AG09309 (cell line): Measurements from ENCODE around the gene PGLYRP1.

ENCODE experiments used
- DNase-seq: peaks from one replicate; pipeline ENCODE4 v3.0.0-alpha.2; 2010; ENCODE audit warnings: low read depth
- H3K4me3 ChIP-seq: 2 replicates; pipeline ENCODE4 v1.5.1; 2011; ENCODE audit warnings: mild to moderate bottlenecking, low read depth, low read length, moderate library complexity; ENCODE audit not compliant: control insufficient read depth
- CTCF ChIP-seq: IDR thresholded peaks from 2 replicates; pipeline ENCODE4 v1.5.1; 2011; ENCODE audit warnings: mild to moderate bottlenecking, low read depth, low read length, inconsistent platforms; ENCODE audit not compliant: insufficient read depth, control insufficient read depth; ENCODE audit errors: missing control alignments

Gene PGLYRP1

DNA sequence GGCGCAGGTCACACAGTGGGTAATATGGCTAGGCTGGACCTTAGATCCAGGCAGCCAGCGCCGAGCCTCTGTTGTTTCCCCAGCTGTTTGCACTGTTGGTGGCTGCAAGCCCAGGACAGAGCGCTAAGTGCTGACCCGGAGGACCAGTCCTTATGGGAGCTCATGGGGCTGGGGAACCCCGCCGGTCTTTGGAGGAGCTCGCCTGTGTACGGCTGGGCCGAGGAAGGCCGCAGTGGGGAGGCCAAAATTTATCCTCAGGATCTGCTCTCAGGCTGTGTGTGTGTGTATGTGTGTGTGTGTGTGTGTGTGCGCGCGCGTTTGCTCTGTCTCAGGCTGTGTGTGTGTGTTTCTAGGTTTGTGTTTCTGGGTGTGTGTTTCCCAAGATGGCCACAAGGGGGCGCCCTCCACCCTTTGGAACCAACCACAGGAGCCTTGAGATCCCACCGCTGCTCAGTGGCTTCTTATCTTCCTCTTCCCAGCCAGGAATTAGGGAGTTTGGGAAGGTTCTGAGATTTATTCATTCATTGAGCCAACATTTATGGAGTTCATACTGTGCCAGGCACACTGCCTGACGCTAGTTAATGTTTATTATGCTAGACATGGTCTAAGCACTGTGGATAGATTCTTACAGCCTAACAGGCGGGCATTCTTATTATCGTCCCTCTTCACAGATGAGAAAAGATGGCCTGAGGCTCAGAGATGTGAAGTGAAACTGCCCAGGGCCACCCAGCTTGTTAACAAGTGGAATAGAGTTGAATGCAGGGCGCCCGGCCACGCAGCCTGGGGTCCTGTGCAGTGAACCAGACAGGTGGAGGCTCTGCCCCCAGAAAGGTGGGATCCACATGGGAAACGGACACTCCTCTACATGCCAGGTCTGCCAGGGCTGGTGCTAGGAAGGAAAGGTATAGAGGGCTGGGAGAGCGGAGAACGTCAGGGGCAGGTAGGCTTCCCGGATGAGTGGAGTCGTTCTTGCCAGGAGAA, 13.0 kb downstream of the PGLYRP1 start:
- TF ChIP-seq CTCF: peak; percentile 84
- no peak overlapping the region for H3K4me3 ChIP-seq
- DNase-seq: no peak

GRCh38 chr19:46006411-46006810, 16.4 kb downstream of the PGLYRP1 start:
- no peak for DNase-seq
- H3K4me3 ChIP-seq: no peak overlapping the region
- TF ChIP-seq CTCF: no peak

- no peak for TF ChIP-seq CTCF
- no peak for DNase-seq
- no peak overlapping the region for H3K4me3 ChIP-seq
These were observed 20.1 kb downstream of the PGLYRP1 start for GRCh38 chr19:46002678-46003275.

GRCh38 chr19:46000491-46001246, 22.2 kb downstream of the PGLYRP1 start:
- no peak for TF ChIP-seq CTCF
- DNase-seq: no peak
- no peak overlapping the region for H3K4me3 ChIP-seq

DNA sequence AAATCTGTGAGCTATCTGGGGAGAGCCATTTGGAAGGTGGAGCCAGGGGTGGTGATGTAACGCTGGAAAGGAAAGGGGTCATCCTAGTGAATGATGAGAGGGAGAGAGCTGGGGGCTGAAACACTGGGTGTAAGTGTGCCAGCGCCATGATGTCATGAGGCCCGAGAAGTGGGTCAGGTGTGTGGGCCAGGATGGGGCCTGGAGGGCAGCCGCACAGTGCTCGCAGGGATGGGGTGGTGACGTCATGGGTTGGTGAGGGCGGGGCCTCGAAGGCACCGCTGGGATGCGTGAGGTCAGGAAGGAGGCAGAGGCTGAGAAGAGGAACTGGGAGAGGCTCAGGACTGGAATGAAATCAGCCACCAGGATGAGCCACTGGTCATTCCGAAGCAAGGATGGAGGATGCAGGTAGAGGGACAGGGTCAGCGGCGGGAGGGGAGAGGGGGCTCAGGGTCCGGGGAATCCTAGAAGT, 23.2 kb downstream of the PGLYRP1 start:
- DNase-seq: no peak
- TF ChIP-seq CTCF: no peak
- H3K4me3 ChIP-seq: no peak overlapping the region

DNA sequence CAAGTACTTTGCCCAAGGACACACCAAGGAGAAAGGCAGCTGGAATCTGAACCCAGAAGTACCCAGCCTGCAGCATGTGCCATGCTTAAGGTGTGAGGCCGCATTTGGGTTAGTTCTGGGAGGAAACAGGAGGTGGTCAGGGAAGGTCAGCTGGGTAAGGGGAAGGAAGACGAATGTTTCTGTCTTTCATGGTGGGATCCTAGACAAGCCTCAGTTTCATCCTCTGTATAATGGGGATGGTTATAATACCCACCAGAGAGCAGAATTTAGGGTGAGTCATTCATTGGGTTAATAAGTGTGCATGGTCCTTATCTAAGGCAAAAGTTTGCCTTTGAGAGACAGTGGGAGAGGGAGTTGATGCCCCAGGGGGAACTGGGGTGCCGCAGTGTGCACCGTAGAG, 24.0 kb downstream of the PGLYRP1 start:
- TF ChIP-seq CTCF: no peak
- H3K4me3 ChIP-seq: no peak overlapping the region
- DNase-seq: no peak
